ENCODE results near the gene SLC66A1.

DNA sequence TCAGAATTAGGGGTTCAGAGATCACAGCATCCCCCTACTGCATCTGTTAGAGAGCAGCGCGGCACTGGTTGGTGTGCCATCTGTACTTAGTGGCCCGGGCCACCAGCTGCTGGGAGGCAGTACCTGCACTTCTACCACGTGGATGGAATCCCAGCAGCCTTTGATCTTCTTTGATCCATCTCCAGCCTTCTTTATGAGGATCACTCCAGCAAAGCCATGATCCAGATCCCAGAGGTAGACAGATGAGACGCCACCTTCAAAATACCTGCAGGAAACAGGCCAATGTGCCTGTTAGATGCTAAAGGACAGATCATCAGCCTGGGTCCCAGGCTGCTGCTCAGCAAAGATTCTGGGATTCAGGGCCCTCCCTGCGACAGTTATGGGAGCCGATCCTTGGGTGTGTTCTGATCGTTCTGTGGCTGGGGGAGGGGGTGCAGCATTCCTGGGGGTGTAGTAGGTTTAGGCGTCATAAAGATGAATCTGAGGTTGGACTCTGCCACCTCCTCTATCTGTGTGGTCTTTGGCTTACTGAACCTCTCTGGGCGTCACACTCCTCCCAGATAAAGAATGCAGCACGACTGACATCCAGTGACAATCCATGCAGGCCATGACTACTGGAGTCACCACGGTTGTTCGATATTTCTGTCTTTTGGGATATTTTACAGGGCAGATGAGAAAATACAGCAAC is 45.3 kb downstream of the SLC66A1 start:
- TF ChIP-seq, protein P1, sequence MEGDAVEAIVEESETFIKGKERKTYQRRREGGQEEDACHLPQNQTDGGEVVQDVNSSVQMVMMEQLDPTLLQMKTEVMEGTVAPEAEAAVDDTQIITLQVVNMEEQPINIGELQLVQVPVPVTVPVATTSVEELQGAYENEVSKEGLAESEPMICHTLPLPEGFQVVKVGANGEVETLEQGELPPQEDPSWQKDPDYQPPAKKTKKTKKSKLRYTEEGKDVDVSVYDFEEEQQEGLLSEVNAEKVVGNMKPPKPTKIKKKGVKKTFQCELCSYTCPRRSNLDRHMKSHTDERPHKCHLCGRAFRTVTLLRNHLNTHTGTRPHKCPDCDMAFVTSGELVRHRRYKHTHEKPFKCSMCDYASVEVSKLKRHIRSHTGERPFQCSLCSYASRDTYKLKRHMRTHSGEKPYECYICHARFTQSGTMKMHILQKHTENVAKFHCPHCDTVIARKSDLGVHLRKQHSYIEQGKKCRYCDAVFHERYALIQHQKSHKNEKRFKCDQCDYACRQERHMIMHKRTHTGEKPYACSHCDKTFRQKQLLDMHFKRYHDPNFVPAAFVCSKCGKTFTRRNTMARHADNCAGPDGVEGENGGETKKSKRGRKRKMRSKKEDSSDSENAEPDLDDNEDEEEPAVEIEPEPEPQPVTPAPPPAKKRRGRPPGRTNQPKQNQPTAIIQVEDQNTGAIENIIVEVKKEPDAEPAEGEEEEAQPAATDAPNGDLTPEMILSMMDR (IDR thresholded peaks at IDR 0.05), result no peak
- TF ChIP-seq EP300 (IDR thresholded peaks at IDR 0.05), result no peak
- TF ChIP-seq POLR2A (IDR thresholded peaks at IDR 0.05), result no peak
